IMR-90 (cell line): ENCODE measurements around the gene GABARAPL1. TPM values are rescaled to one million over a fixed set of nuclear protein-coding genes. Genes with fewer than 3 reads are reported as not detected.

Experiments
- ATAC-seq: fragments of 200-7000 bp; cut with Tn5 transposase; 2 replicates; pipeline ENCODE4 v1.9.1; 2020; ENCODE audit warnings: low read depth, mild to moderate bottlenecking, moderate library complexity
- Bru-seq: library from RNA; stranded (reverse); fragments of 400-500 nt; gene quantifications from one replicate; lab custom pipeline; 2021; lab: Mats Ljungman, UMichigan
- BruChase-seq, 2 experiments: library from RNA; stranded (reverse); fragments of 400-500 nt; gene quantifications; one replicate each; lab custom pipeline; 2021; lab: Mats Ljungman, UMichigan
- BruUV-seq: library from RNA; stranded (reverse); fragments of 400-500 nt; replicated peaks from 2 replicates; lab custom pipeline; 2021; lab: Mats Ljungman, UMichigan
- CTCF ChIA-PET: fragments of 300-600 bp; formaldehyde crosslinking; extraction: SDS; loops from one replicate; lab custom pipeline; 2021; ENCODE audit warnings: antibody characterized with exemption; lab: Yijun Ruan, JAX
- POLR2A ChIA-PET: fragments of 300-600 bp; sonication (Branson Sonifier 250); formaldehyde crosslinking; loops from one replicate; lab custom pipeline; 2022; ENCODE audit warnings: antibody characterized with exemption; ENCODE audit not compliant: unreplicated experiment; lab: Charles Lee
- DNase-seq: peaks from one replicate; pipeline ENCODE4 v3.0.0; 2013
- H2AFZ ChIP-seq: replicated peaks from 2 replicates; pipeline ENCODE3; 2013; ENCODE audit warnings: low read length, mild to moderate bottlenecking; ENCODE audit not compliant: poor library complexity
- H2AK5ac ChIP-seq: 2 replicates; pipeline ENCODE4 v1.6.1; 2013; ENCODE audit warnings: low read depth, low read length, inconsistent platforms
- H2AK9ac ChIP-seq: replicated peaks from 2 replicates; pipeline ENCODE3; 2013; ENCODE audit warnings: mild to moderate bottlenecking, low read depth, low read length, moderate library complexity; ENCODE audit not compliant: poor library complexity
- H2BK120ac ChIP-seq: 2 replicates; pipeline ENCODE4 v1.6.1; 2013; ENCODE audit warnings: low read depth, low read length, inconsistent platforms
- H2BK15ac ChIP-seq: 3 replicates; pipeline ENCODE4 v1.6.1; 2013; ENCODE audit warnings: low read depth, low read length, inconsistent platforms
- H2BK20ac ChIP-seq: 2 replicates; pipeline ENCODE4 v1.6.1; 2013; ENCODE audit warnings: low read depth, mild to moderate bottlenecking, inconsistent platforms, low read length, moderate library complexity
- H2BK5ac ChIP-seq: 2 replicates; pipeline ENCODE4 v1.6.1; 2013; ENCODE audit warnings: mild to moderate bottlenecking, low read depth, low read length, inconsistent platforms; ENCODE audit not compliant: poor library complexity, severe bottlenecking
- H3K14ac ChIP-seq: replicated peaks from 2 replicates; pipeline ENCODE4 v1.6.1; 2013; ENCODE audit warnings: low read depth, low read length, inconsistent platforms
- H3K18ac ChIP-seq: 2 replicates; pipeline ENCODE4 v1.6.1; 2013; ENCODE audit warnings: low read depth, low read length, control low read depth
- H3K23ac ChIP-seq: 2 replicates; pipeline ENCODE4 v1.6.1; 2013; ENCODE audit warnings: low read depth, low read length, inconsistent platforms
- H3K27ac ChIP-seq: 2 replicates; pipeline ENCODE4 v1.5.1; 2013; ENCODE audit warnings: mild to moderate bottlenecking, control low read depth, low read length; ENCODE audit not compliant: insufficient read depth
- H3K27me3 ChIP-seq: 2 replicates; pipeline ENCODE4 v1.6.1; 2013; ENCODE audit warnings: low read length; ENCODE audit not compliant: control insufficient read depth, insufficient read depth
- H3K36me3 ChIP-seq: 2 replicates; pipeline ENCODE4 v1.6.1; 2013; ENCODE audit warnings: low read length, mixed read lengths; ENCODE audit not compliant: control insufficient read depth, insufficient read depth
- H3K4ac ChIP-seq: 2 replicates; pipeline ENCODE4 v1.6.1; 2013; ENCODE audit warnings: low read depth, low read length, inconsistent platforms
- H3K4me1 ChIP-seq: 2 replicates; pipeline ENCODE4 v1.6.1; 2013; ENCODE audit warnings: low read length, mixed read lengths; ENCODE audit not compliant: control insufficient read depth, insufficient read depth
- H3K4me2 ChIP-seq: 2 replicates; pipeline ENCODE4 v1.6.1; 2013; ENCODE audit warnings: low read depth, mild to moderate bottlenecking, control low read depth, low read length, moderate library complexity
- H3K4me3 ChIP-seq: 2 replicates; pipeline ENCODE4 v1.5.1; 2013; ENCODE audit warnings: low read depth, mild to moderate bottlenecking, control low read depth, low read length, moderate library complexity; ENCODE audit not compliant: insufficient read depth
- H3K56ac ChIP-seq: 2 replicates; pipeline ENCODE4 v1.6.1; 2013; ENCODE audit warnings: low read length, inconsistent platforms; ENCODE audit not compliant: insufficient read depth; ENCODE audit errors: extremely low read depth
- H3K79me1 ChIP-seq, 2 experiments: 2 replicates each; pipeline ENCODE4 v1.6.1; 2013; ENCODE audit warnings: low read length in 2 of 2, inconsistent platforms in 1 of 2, low read depth in 1 of 2
- H3K9ac ChIP-seq: 2 replicates; pipeline ENCODE4 v1.6.1; 2013; ENCODE audit warnings: low read depth, low read length, control low read depth
- H3K9me1 ChIP-seq: 2 replicates; pipeline ENCODE4 v1.6.1; 2013; ENCODE audit warnings: low read length, inconsistent platforms; ENCODE audit not compliant: insufficient read depth
- H3K9me3 ChIP-seq: 2 replicates; pipeline ENCODE4 v1.6.1; 2013; ENCODE audit warnings: low read length; ENCODE audit not compliant: control insufficient read depth, insufficient read depth
- H4K20me1 ChIP-seq: 2 replicates; pipeline ENCODE4 v1.6.1; 2013; ENCODE audit warnings: low read length, inconsistent platforms; ENCODE audit not compliant: insufficient read depth
- H4K5ac ChIP-seq: 2 replicates; pipeline ENCODE4 v1.6.1; 2013; ENCODE audit warnings: mild to moderate bottlenecking, low read depth, low read length, control low read depth
- H4K8ac ChIP-seq, 2 experiments: 2 replicates each; pipeline ENCODE4 v1.6.1; 2013; ENCODE audit warnings: low read depth in 2 of 2, low read length in 2 of 2, control low read depth in 1 of 2, inconsistent platforms in 1 of 2
- H4K91ac ChIP-seq: 2 replicates; pipeline ENCODE4 v1.6.1; 2013; ENCODE audit warnings: low read depth, low read length, inconsistent platforms; ENCODE audit not compliant: insufficient read depth
- BHLHE40 ChIP-seq: fragments of 150-350 bp; IDR thresholded peaks from 2 replicates; pipeline ENCODE4 v1.6.1; 2016; ENCODE audit warnings: mild to moderate bottlenecking, low read depth, low read length
- CEBPB ChIP-seq: IDR thresholded peaks from 2 replicates; pipeline ENCODE4 v1.6.1; 2012; ENCODE audit warnings: low read depth, low read length, improper control_type of control experiment
- CHD1 ChIP-seq: IDR thresholded peaks from 2 replicates; pipeline ENCODE4 v1.6.1; 2012; ENCODE audit warnings: low read depth, low read length, improper control_type of control experiment
- ELK1 ChIP-seq: fragments of 150-350 bp; IDR thresholded peaks from 2 replicates; pipeline ENCODE4 v1.6.1; 2016; ENCODE audit warnings: low read depth, mild to moderate bottlenecking, low read length, moderate library complexity, borderline replicate concordance
- FOS ChIP-seq: fragments of 150-350 bp; IDR thresholded peaks from 2 replicates; pipeline ENCODE4 v1.6.1; 2016; ENCODE audit warnings: low read depth, low read length
- MAFK ChIP-seq: IDR thresholded peaks from 2 replicates; pipeline ENCODE4 v1.6.1; 2012; ENCODE audit warnings: low read depth, low read length, improper control_type of control experiment
- MAZ ChIP-seq: IDR thresholded peaks from 2 replicates; pipeline ENCODE4 v1.6.1; 2012; ENCODE audit warnings: low read depth, mild to moderate bottlenecking, low read length, improper control_type of control experiment, moderate library complexity, borderline replicate concordance
- MXI1 ChIP-seq: IDR thresholded peaks from 2 replicates; pipeline ENCODE4 v1.6.1; 2012; ENCODE audit warnings: low read depth, mild to moderate bottlenecking, low read length, moderate library complexity, borderline replicate concordance
- NFE2L2 ChIP-seq: fragments of 150-350 bp; IDR thresholded peaks from 2 replicates; pipeline ENCODE4 v1.6.1; 2016; ENCODE audit warnings: low read depth, mild to moderate bottlenecking, low read length
- POLR2A ChIP-seq: IDR thresholded peaks from 2 replicates; pipeline ENCODE4 v1.6.1; 2012; ENCODE audit warnings: mild to moderate bottlenecking, low read depth, low read length
- RAD21 ChIP-seq: IDR thresholded peaks from 2 replicates; pipeline ENCODE4 v1.6.1; 2012; ENCODE audit warnings: low read length, improper control_type of control experiment
- RCOR1 ChIP-seq: IDR thresholded peaks from 2 replicates; pipeline ENCODE4 v1.6.1; 2012; ENCODE audit warnings: mild to moderate bottlenecking, low read length, improper control_type of control experiment; ENCODE audit not compliant: insufficient replicate concordance
- RFX5 ChIP-seq: IDR thresholded peaks from 2 replicates; pipeline ENCODE4 v1.8.0; 2012; ENCODE audit warnings: low read depth, mild to moderate bottlenecking, low read length, moderate library complexity
- SMC3 ChIP-seq: fragments of 150-350 bp; IDR thresholded peaks from 2 replicates; pipeline ENCODE4 v1.6.1; 2016; ENCODE audit warnings: low read depth, mild to moderate bottlenecking, antibody characterized with exemption, low read length, moderate library complexity
- WGBS, 2 experiments: methylation state at CpG; one replicate each; pipeline versions ENCODE4 v1.1.5 to v1.1.7; 2013; ENCODE audit warnings: missing lambda C conversion rate in 2 of 2; ENCODE audit not compliant: insufficient read length in 1 of 2; ENCODE audit errors: extremely low coverage in 2 of 2; 5-methylcytosine and 5-hydroxymethylcytosine counted together
- dilution Hi-C: fragments of 300-500 bp; cut with HindIII; formaldehyde crosslinking; loops from one replicate; pipeline ENCODE4 v1.14.3; 2018; ENCODE audit warnings: low sequenced_read_pairs; ENCODE audit not compliant: unreplicated experiment
- in situ Hi-C: fragments of 300-500 bp; cut with MboI; formaldehyde crosslinking; loops from 3 replicates; pipeline ENCODE4 v1.14.3; 2019; ENCODE audit warnings: low sequenced_read_pairs, inconsistent platforms, mixed read lengths
- intact Hi-C: fragments of 100-400 bp; cut with micrococcal nuclease; formaldehyde crosslinking; loops from 2 replicates; pipeline ENCODE4 v1.10.0; 2022
- long read RNA-seq: library from polyadenylated mRNA; unstranded; transcript quantifications from one replicate; pipeline ENCODE4 v2.0.0, GENCODE V29; 2021; ENCODE audit not compliant: unreplicated experiment
- polyA plus RNA-seq, 3 experiments: library from polyadenylated mRNA; depleted of rRNA; stranded (reverse); fragments of >200 nt; gene quantifications; 2 replicates each; pipeline ENCODE4 v1.2.3, GENCODE V29; 2012; ENCODE audit warnings: low replicate concordance in 1 of 3
- total RNA-seq: library from RNA; depleted of rRNA; stranded (reverse); fragments of >200 nt; gene quantifications from 2 replicates; pipeline ENCODE4 v1.2.3, GENCODE V29; 2012; rRNA removed
- TF ChIP-seq, protein P1 (sequence below): fragments of 150-350 bp; IDR thresholded peaks from 2 replicates; pipeline ENCODE4 v1.6.1; 2017; ENCODE audit warnings: mild to moderate bottlenecking, antibody characterized with exemption, low read length, low read depth

GABARAPL1 gene
- total RNA-seq, result 51.6 and 63.0 TPM in 2 replicates
- polyA plus RNA-seq (2012; rRNA removed), result 75.9 and 93.6 TPM in 2 replicates
- 37.6 and 40.6 TPM in 2 replicates for polyA plus RNA-seq (2012; cell fraction: cytosol; rRNA removed)
- polyA plus RNA-seq (2012; cell fraction: nucleus; rRNA removed; ENCODE audit: low replicate concordance), result 45.0 and 217 TPM in 2 replicates
- Bru-seq, nascent RNA, result percentile 99 among the genes with signal in this experiment
- BruChase-seq, experiment 1, labeled RNA remaining after a 6-hour chase, result percentile 99 among the genes with signal in this experiment
- BruChase-seq, experiment 2, labeled RNA remaining after a 2-hour chase, result percentile 98 among the genes with signal in this experiment
- long read RNA-seq, transcript GABARAPL1-218 (4 exons, 2,294 nt), result minor isoform, 12 of 317 reads
- long read RNA-seq, transcript GABARAPL1-201 (4 exons, 1,957 nt), result major isoform, 220 of 317 reads
- long read RNA-seq, partial matches to known transcripts, result 71 of 317 reads
- long read RNA-seq, other reads (novel, unspliced or antisense), result 6 of 317 reads

GRCh38 chr12:10212739-10213131 is at the start of gene GABARAPL1:
Gene GABARAPL1 (plus strand): TSS chr12:10212877. CDS start chr12:10213130, 253 bp downstream.
- H3K14ac ChIP-seq, result peak within 1 kb of the TSS; percentile 98
- POLR2A ChIA-PET, result interaction anchor here (1.0 to 1.9 kb wide), 2 partner anchors 23 to 41 kb away, joined by 3 to 6 read pairs; partner anchors contain the start of gene OLR1
- TF ChIP-seq POLR2A (peak; percentile 88), MXI1 (0 out of 2 replicates have a peak, but pooled peaks have one; percentile 3), BHLHE40 (no peak), MAZ (no peak), RAD21 (no peak), ELK1 (no peak), SMC3 (no peak), CEBPB (peak; percentile 70), NFE2L2 (no peak), RFX5 (no peak), FOS (peak; percentile 22; the same call in 1 of the 2 replicates), MAFK (no peak), CHD1 (no peak; the same call in 1 of the 2 replicates), RCOR1 (no peak)
- TF ChIP-seq, protein P1, sequence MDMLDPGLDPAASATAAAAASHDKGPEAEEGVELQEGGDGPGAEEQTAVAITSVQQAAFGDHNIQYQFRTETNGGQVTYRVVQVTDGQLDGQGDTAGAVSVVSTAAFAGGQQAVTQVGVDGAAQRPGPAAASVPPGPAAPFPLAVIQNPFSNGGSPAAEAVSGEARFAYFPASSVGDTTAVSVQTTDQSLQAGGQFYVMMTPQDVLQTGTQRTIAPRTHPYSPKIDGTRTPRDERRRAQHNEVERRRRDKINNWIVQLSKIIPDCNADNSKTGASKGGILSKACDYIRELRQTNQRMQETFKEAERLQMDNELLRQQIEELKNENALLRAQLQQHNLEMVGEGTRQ, result no peak

More at GRCh38 chr12:10212739-10213131, at the start of gene GABARAPL1:
- dilution Hi-C loops (no loop called here), intact Hi-C loops (loop anchor here (1.0 to 10.0 kb wide), 6 partner anchors 21 to 468 kb away; partner anchors contain the start of gene CLEC2B), in situ Hi-C loops (no loop called here)
- Histone ChIP-seq H3K56ac (peak within 1 kb of the TSS; percentile 95), H2AK5ac (peak within 1 kb of the TSS; percentile 94), H2AK9ac (peak within 1 kb of the TSS; percentile 94), H2BK20ac (peak within 1 kb of the TSS; percentile 58), H3K4me3 (peak within 1 kb of the TSS; percentile 89), H3K23ac (peak within 1 kb of the TSS; percentile 98), H3K36me3 (peaks cover 6% of the 10 kb centered on the region), H3K18ac (peak within 1 kb of the TSS; percentile 85), H4K5ac (peak within 1 kb of the TSS; percentile 77), H3K9me1 (peaks cover 7% of the 10 kb centered on the region; the same call in 1 of the 2 replicates), H3K79me1 (peaks cover 3 to 26% of the 10 kb centered on the region in 2 experiments; a peak in 3 of 4 replicates), H3K4me1 (peaks cover 3% of the 10 kb centered on the region; the same call in 1 of the 2 replicates), H2BK5ac (peak within 1 kb of the TSS; percentile 88), H3K4ac (peak within 1 kb of the TSS; percentile 96), H4K91ac (peak within 1 kb of the TSS; percentile 98), H3K4me2 (peak within 1 kb of the TSS; percentile 91), H3K27ac (peak within 1 kb of the TSS; percentile 98), H2BK120ac (peak within 1 kb of the TSS; percentile 94), H3K27me3 (no peaks in the 10 kb centered on the region), H2AFZ (peak within 1 kb of the TSS; percentile 92), H2BK15ac (peak within 1 kb of the TSS; percentile 79), H4K8ac (peak within 1 kb of the TSS; percentile 75 to 88), H4K20me1 (peaks cover 22% of the 10 kb centered on the region), H3K9me3 (no peaks in the 10 kb centered on the region), H3K9ac (peak within 1 kb of the TSS; percentile 89)
- 1% methylated on average over 15 of the region's 35 CpGs; no CpG with 5 or more reads in 1 of the 2 experiments for WGBS, 2 experiments
- BruUV-seq, result no TSS peak
- CTCF ChIA-PET, result interaction anchor here (1.9 kb wide), 1 partner anchor 60 kb away, joined by 6 read pairs; no protein-coding TSS in a partner anchor
- peak; percentile 72 for ATAC-seq
- peak; percentile 82 for DNase-seq
